ENCODE data around the gene ADAMTS20. TPM values are rescaled to one million over a fixed set of nuclear protein-coding genes. Genes with fewer than 3 reads are reported as not detected.

The ADAMTS20 gene
- total RNA-seq, 3 donors from 2014 or later = not detected

DNA sequence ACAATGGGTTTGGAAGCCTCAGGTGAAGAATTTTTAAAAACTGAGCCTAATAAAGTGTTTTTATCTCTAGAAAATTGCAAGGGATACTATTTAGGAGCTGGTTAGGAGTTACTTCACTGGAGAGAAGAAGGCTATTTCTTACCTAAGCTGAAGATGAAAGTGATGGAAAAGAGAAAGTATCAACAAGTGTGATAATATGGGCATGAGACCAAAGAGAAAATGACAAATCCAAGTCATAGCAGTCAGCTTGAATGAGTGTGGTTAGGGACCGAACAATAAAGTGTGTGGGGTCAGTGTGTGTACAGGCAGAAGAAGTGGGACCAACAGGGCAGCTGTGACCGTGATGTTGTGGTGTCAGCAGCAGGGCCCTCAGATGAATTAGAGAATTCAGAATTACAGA is 24.2 kb upstream of the ADAMTS20 start:
- Histone ChIP-seq H3K9me3 (no peaks in the 10 kb centered on the region), H3K4me1 (no peaks in the 10 kb centered on the region), H3K4me3 (no peak overlapping the region), H3K36me3 (no peaks in the 10 kb centered on the region), H3K27me3 (no peaks in the 10 kb centered on the region), H3K27ac (no peak overlapping the region)
- DNase-seq (ENCODE audit: low spot score in 2 of 2) = no peak
- TF ChIP-seq, protein P1, sequence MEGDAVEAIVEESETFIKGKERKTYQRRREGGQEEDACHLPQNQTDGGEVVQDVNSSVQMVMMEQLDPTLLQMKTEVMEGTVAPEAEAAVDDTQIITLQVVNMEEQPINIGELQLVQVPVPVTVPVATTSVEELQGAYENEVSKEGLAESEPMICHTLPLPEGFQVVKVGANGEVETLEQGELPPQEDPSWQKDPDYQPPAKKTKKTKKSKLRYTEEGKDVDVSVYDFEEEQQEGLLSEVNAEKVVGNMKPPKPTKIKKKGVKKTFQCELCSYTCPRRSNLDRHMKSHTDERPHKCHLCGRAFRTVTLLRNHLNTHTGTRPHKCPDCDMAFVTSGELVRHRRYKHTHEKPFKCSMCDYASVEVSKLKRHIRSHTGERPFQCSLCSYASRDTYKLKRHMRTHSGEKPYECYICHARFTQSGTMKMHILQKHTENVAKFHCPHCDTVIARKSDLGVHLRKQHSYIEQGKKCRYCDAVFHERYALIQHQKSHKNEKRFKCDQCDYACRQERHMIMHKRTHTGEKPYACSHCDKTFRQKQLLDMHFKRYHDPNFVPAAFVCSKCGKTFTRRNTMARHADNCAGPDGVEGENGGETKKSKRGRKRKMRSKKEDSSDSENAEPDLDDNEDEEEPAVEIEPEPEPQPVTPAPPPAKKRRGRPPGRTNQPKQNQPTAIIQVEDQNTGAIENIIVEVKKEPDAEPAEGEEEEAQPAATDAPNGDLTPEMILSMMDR (IDR thresholded peaks at IDR 0.05) = no peak
- TF ChIP-seq POLR2A (IDR thresholded peaks at IDR 0.05) = no peak
- no peak for TF ChIP-seq POLR2AphosphoS5 (IDR thresholded peaks at IDR 0.05)
- intact Hi-C loops (cut with DNase I; ENCODE audit: low total_unique reads) = loop anchor here (10.0 kb wide), 1 partner anchor 351 kb away; no protein-coding TSS in a partner anchor

DNA sequence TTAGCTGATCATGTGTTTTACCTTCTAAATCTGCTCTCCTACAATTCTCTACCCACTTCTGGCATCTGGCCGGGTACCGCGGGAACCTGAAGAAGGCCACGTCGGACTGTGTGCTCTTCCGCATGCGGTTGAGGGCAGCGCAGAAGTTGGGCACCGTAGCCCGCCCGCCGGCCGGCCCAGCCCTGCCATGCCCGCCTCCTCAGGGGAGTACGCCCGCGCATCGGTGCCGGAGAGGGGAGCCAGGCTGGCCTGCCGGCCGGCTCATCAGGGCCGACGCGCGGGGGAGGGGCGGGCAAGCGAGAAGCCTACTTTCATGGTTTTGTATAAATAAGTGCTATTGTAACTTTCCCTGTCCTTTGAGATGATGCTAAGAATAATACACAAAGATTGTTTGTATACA is 19.9 kb upstream of the ADAMTS20 start:
- intact Hi-C loops (cut with DNase I; ENCODE audit: low total_unique reads) = loop anchor here (10.0 kb wide), 1 partner anchor 347 kb away; no protein-coding TSS in a partner anchor
- no peak for DNase-seq (ENCODE audit: low spot score in 2 of 2)
- TF ChIP-seq POLR2AphosphoS5 (IDR thresholded peaks at IDR 0.05) (no peak), POLR2A (IDR thresholded peaks at IDR 0.05) (no peak)
- TF ChIP-seq, protein P1 (IDR thresholded peaks at IDR 0.05) = no peak
- H3K27ac ChIP-seq = no peak overlapping the region
- H3K36me3 ChIP-seq = no peaks in the 10 kb centered on the region
- no peaks in the 10 kb centered on the region for H3K27me3 ChIP-seq
- no peaks in the 10 kb centered on the region for H3K4me1 ChIP-seq
- no peaks in the 10 kb centered on the region for H3K9me3 ChIP-seq
- no peak overlapping the region for H3K4me3 ChIP-seq

DNA sequence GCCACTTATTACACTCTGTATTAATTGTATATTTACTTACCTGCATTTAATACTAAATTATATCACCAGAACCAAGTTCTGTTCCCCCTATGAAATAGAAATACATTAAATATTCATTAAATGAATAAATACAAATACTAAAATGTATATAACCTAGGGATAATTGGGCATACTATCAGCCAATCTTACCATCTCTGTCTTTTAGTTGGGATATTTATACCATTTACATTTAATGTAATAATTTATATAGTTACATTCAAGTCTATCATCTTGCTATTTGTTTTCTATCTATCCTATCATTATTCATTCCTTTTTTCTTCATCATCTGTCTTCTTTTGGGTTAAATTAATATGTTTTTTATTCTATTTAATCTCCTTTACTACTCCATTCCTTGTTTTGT is 4.1 kb upstream of the ADAMTS20 start:
- Histone ChIP-seq H3K9me3 (peaks cover 0 to 30% of the 10 kb centered on the region in 2 donors), H3K4me3 (no peak overlapping the region), H3K27ac (no peak overlapping the region), H3K4me1 (no peaks in the 10 kb centered on the region), H3K27me3 (peaks cover 0 to 21% of the 10 kb centered on the region in 2 donors), H3K36me3 (no peaks in the 10 kb centered on the region)
- TF ChIP-seq, protein P1 (IDR thresholded peaks at IDR 0.05) = no peak
- TF ChIP-seq POLR2AphosphoS5 (IDR thresholded peaks at IDR 0.05) = no peak
- no peak for TF ChIP-seq POLR2A (IDR thresholded peaks at IDR 0.05)
- intact Hi-C loops (cut with DNase I; ENCODE audit: low total_unique reads) = no loop called here
- DNase-seq (ENCODE audit: low spot score in 2 of 2) = no peak

DNA sequence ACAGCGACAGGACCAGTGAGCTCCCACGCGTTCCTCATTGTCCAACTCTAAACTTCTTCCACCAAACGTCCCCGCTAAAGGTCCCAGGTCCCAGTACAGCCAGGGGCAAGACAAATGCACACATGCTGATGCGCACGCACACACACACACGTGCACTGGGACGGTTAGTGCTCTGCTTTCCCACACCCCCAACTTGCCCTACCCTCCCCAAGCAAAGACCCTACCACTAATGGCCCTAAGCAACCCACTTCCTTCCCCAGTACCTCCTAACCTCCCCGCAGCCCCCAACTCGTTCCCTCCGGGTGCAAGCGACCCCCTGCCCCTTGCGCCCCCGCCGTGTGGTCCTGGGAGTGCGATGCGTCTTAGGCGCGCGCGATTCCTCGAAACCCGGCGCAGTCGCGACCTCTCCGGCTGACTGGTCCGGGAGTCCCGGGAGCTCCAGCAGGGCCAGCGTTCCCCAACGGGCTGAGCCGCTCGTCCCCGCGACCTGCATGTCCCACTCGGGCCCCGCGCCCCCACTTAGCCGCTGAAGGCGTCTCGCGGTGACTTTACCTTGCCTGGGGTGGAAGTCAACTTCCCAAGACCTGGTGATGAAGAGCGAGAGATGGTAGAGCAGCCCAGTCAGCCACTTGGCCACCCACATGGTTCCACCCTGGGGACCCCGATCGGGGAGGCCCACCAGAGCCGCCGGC is 578 bp downstream of the ADAMTS20 start:
- Histone ChIP-seq H3K4me3 (peak overlapping the region in 1 of 3 donors; percentile 15), H3K4me1 (no peaks in the 10 kb centered on the region), H3K27me3 (peaks cover 0 to 29% of the 10 kb centered on the region in 2 donors), H3K9me3 (peaks cover 0 to 22% of the 10 kb centered on the region in 2 donors), H3K27ac (no peak overlapping the region), H3K36me3 (no peaks in the 10 kb centered on the region)
- TF ChIP-seq POLR2A (IDR thresholded peaks at IDR 0.05) = no peak
- TF ChIP-seq, protein P1 (IDR thresholded peaks at IDR 0.05) = no peak
- TF ChIP-seq POLR2AphosphoS5 (IDR thresholded peaks at IDR 0.05) = no peak
- DNase-seq (ENCODE audit: low spot score in 2 of 2) = no peak
- intact Hi-C loops (cut with DNase I; ENCODE audit: low total_unique reads) = no loop called here

DNA sequence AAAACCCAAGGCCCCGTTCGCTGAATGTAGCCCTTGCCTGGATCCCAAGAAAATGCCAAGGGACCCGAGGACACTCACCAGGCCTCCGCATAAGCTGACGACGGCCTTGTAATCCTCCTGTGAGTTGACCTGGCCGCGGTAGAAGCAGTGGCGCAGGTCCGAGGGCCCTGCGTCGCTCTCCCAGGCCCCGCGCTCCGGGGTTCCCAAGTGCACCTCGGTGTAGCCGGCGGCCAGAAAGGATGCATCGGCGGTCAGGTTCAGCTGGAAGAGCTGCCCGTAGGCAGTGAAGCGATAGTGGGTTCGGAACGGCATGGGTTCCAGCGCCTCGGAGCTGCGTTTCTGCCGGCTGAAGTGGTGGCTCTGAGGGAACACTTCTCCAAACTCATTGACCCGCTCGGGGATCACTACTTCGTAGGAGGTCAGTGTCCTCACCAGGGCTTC is 1.2 kb downstream of the ADAMTS20 start:
- H3K9me3 ChIP-seq = peaks cover 0 to 16% of the 10 kb centered on the region in 2 donors
- no peak for DNase-seq (ENCODE audit: low spot score in 2 of 2)
- no peaks in the 10 kb centered on the region for H3K36me3 ChIP-seq
- peaks cover 0 to 29% of the 10 kb centered on the region in 2 donors for H3K27me3 ChIP-seq
- TF ChIP-seq, protein P1 (IDR thresholded peaks at IDR 0.05) = no peak
- TF ChIP-seq POLR2A (IDR thresholded peaks at IDR 0.05) = no peak
- TF ChIP-seq POLR2AphosphoS5 (IDR thresholded peaks at IDR 0.05) = no peak
- no peaks in the 10 kb centered on the region for H3K4me1 ChIP-seq
- intact Hi-C loops (cut with DNase I; ENCODE audit: low total_unique reads) = no loop called here
- no peak overlapping the region for H3K4me3 ChIP-seq
- no peak overlapping the region for H3K27ac ChIP-seq

Measured in breast epithelium (tissue), 4 donors.